GM19452 (cell line): ENCODE results near the gene SLC6A20.

Experiments
- ATAC-seq: cut with Tn5 transposase; IDR thresholded peaks from one replicate; pipeline ENCODE4 v1.9.1; 2021; ENCODE audit not compliant: unreplicated experiment

SLC6A20 gene, protein sequence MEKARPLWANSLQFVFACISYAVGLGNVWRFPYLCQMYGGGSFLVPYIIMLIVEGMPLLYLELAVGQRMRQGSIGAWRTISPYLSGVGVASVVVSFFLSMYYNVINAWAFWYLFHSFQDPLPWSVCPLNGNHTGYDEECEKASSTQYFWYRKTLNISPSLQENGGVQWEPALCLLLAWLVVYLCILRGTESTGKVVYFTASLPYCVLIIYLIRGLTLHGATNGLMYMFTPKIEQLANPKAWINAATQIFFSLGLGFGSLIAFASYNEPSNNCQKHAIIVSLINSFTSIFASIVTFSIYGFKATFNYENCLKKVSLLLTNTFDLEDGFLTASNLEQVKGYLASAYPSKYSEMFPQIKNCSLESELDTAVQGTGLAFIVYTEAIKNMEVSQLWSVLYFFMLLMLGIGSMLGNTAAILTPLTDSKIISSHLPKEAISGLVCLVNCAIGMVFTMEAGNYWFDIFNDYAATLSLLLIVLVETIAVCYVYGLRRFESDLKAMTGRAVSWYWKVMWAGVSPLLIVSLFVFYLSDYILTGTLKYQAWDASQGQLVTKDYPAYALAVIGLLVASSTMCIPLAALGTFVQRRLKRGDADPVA

DNA sequence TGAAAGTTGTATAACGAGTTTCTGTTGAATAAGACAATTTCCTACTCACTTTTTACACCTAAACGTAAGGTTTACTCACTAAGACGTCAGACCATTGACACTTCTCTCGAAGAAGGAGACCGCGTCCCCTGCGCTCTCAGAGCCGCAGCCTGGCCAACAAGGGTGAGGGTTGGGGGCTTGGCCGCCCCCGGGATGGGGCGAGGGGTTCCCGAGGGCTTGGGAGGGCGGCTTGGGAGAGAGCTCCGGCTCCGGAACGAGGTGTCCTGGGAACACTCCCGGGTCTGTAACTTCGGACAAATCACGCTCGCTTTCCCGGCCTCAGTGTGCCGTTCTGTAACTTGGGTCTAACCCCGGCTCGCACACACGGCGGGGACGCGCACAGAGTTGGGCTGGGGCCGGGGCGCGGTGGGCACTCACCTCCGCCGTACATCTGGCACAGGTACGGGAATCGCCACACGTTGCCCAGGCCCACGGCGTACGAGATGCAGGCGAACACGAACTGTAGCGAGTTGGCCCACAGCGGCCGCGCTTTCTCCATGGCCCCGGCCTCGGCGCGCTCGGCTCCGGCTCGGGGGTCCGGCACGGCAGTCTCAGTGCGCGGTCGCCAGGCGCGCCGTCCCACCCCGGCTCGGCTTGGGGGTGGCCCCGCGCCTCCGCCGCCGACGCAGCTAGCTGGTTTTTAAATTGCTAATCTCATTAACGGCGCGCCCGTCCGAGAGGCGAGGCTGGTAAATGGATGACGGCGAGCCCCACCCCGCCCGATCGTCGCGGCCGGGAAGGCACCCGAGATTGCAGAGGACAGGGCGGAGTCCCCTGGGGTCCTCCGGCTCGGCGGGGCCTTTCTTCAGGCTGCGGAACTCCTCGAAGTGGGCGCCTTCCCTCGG lies at the start of gene SLC6A20:
Gene SLC6A20 (minus strand): TSS at position 655 of the 884 bp plus-strand sequence. CDS start 117 bp downstream, at position 538.
- ATAC-seq: no peak

GRCh38 chr3:45844616-45845015 lies 48.3 kb upstream of the SLC6A20 start:
- ATAC-seq: no peak

- no peak for ATAC-seq
Observed at GRCh38 chr3:45842851-45843625, 46.7 kb upstream of the SLC6A20 start.

DNA sequence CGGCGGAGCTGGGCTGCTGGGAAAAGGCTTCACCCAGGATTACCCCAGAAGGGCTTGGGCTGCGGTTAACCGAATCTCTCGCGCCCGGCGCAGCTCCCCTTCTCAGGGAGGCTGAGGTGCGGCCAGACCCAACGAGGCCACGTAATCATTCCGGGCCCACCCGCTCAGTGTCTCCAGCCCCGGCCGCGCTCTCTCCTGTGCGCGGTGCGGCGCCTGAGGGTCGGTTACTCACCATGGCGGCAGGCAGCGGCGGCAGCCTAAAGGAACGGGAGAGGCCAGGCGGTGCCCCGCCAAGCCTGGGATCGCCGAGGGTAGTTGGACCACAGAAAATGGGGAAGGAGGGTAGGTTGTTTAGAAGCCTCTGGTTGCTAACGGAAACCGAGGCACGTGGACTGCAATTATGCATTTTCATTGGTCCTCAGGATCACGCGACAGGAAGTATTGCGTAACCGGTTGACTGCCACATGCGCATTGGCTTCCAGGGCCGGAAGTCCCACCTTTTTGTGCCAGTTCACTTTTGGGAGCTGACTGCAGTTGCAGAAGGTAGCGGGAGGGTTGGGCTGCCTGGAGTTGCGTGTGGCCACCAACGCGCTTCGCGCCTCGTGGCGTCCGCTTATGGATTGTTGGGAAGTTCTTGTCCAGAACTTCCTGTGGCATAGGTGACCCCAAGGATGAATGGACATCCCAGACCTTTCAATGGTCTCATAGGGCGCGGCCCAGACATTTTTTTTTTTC lies 45.6 kb upstream of the SLC6A20 start, which contains the start of gene LZTFL1:
Gene LZTFL1 (minus strand): TSS at position 363 of the 735 bp plus-strand sequence. CDS start 128 bp downstream, at position 235.
- ATAC-seq: peak; percentile 76

DNA sequence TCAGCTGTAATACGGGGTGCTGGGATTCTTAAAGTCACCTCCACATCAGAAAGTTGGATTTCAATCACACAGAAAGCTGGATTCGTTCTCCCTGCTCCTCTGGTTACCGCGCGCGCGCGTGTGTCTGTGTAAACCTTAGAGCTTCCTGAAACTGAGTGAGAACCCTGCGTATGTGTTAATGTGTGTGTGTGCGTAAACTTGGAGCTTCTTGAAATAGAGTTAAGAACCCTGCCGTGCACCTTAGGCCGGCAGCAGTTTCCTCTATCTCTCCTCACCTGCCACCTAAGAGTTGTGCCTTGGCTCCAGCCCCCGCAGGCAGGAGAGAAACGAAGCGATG lies 45.1 kb upstream of the SLC6A20 start:
- ATAC-seq: peak; percentile 20

DNA sequence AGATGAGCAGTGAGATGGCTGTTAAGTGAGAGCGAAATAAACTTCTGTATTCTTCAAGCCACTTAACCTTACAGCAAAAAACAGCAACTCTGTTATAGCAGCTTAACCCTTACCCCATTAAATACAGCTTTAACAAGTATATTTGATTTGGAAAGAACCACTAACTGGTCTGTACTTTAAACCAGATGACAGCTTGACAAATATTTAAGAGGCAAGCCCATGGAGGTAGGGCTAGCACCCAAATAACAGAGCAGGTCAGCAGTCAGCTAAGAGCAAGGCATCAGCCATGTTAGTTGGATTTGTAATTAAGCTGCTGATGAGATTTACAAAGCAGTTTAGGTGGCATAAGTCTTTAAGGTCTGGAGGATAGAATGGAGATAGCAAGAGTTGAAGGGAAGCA lies 42.1 kb upstream of the SLC6A20 start:
- ATAC-seq: no peak

DNA sequence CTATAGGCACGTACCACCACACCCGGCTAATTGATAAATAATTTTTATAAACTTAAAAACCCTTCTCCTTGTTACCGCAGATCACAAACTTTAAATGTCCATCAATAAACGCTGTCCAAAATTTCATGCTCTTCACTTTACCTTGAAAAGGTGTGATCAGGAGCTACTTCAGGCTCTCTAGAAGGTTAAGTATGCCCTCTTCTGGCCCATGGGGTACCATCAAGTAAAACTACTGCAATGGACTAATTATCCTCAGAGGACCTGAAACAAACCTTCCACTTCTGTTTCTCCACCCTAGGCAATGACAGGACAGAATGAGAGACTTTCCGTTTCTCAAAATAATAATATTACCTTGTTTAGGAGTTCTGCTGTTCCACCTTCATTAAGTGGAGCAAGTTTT lies 36.4 kb upstream of the SLC6A20 start:
- ATAC-seq: no peak

- ATAC-seq: no peak
Observed at GRCh38 chr3:45830121-45830520, 33.8 kb upstream of the SLC6A20 start.

DNA sequence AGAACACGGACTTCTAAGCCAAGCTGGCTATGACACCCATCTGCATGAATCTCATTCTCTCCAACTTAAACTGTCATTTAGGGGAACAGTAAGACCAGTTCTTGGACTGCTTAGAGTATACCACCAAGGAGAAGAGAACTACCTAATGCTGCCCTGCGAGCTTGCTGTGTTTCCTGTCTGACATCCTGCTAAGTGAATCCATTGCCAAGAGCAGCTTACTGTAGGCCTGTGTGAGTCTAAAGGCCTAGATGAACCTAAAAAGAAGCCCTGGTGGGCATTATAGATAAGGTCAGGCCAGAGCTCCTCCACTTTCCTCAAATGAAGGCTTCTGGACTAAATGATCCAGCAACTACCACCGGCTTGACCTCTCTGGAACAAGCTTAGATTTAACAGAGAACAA lies 30.6 kb upstream of the SLC6A20 start:
- no peak for ATAC-seq

GRCh38 chr3:45826321-45826720 lies 30.0 kb upstream of the SLC6A20 start:
- no peak for ATAC-seq

- ATAC-seq: no peak
Observed at GRCh38 chr3:45821127-45821526, 24.8 kb upstream of the SLC6A20 start.

DNA sequence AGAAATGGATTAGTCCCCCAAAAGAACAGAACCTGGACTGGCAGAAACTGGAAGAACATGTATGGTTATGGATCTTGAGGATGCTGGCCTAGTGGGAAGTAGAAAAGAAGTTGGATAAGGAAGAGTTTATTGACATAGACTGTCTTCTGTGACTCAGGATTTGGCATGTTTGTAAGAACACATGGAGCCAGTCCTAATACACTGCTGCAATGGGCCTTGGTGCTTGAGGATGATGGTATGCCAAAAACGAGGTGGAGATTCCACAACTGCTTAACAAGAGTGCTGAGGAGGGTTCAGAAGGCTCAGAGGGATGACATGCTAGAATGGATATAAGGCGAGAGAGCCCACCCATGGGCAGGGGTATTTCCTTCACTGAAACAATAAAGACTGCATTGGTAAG lies 23.2 kb upstream of the SLC6A20 start:
- ATAC-seq: no peak

DNA sequence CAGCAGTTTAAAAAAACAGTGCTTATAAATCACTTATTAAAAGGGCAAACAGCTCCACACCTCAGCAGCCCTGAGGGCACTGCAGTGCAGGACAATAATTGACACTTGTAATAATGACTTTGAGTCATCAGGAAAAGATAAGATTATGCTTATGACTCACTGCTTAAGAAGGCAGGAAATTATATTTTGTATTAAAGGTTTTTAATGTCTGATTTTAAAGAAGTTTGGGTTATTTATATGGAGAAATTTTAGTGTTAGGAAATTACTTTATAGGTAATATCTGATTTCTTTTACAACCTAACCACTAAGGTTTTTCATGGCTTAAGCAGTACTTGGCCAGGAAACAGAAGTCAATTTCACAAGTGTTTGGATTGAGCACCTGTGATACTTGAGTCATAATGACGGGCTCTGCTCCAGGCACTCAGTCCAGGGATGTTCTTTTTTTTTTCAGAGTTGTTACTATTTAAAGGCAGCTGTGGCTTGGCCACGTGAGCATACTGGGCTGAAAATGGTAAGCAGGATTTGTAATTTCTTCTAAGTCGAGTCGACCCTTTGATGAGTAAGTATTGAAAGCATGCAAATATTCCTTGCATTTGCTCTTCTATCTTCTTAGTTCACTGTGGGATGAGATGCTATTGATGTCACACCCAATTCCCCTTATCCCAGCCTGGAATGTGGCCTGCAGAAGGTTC lies 21.6 kb upstream of the SLC6A20 start:
- no peak for ATAC-seq

DNA sequence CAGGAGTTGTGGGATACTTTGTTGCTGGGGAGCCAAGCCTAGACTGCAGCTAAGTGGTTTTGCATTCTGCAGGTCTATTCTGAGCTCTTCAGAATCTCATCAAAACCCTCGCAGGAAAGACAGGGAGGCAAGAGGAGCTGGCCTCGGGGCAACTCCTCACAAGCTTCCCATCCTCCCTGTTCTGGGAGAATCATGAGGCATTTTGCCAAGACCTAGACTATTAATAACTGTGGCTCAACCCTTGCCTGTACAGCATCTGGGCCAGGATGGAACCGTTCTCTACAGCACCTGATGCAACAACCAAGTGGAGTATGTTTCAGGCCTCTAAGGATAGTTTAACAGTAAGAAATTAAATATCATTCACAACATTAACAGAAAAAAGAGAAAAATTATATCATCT lies 20.2 kb upstream of the SLC6A20 start:
- ATAC-seq: no peak

DNA sequence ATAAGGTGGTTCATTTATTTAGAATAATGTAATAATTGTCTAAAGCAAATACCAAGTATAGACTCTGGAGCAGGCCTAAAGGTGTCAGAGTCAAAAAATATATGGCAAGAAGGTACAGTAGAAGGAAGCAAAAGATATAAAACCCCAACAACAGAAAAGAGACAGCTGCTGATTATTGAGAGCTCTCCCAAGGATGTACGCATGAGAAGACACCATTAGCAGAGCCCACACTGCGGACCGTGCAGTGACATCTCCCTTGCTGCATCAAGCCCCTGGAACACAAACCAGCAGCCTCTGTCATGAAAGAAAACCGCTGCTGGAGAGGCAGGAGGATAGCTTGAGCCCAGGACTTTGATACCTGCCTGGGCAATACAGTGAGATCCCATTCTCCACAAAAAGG lies 18.0 kb upstream of the SLC6A20 start:
- ATAC-seq: no peak

DNA sequence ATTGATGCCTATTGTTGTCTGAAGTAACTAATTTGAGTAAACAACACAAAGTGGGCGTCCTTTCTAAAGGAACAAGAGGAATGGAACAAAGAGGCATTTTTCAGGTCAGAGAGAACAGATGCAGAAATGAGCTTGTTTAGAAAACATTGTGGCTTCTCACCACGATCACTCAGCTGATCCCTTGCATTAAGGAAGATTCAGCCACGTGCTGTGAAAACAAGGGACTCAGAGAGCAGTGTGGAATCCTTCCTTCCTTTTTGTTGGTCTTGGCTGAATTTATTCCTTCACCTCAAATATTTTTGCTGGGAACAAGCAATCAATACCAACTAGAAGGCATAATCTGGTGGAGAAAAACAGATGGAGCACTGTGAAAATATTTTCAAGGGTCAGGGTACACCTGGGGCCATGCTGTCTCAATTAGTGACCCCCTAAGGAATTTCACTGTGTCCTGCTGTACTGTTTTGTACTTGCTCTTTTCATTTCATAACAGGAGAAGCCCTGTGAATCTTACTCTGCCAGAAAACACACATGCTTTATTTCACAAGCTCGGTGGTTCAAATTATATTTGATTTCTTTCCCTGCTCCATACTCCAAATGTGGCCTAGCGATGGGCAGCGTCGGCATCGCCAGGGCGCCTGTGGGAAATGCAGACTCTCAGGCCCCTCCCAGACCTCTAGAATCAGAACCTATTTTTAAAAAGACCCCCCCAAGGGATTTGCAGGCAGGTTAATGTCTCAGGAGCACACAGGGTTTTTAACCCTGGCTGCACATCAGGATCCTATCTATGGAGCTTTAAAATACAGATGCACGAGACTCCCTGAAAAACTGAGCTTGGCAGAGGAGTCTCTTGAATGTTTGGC lies 11.6 kb upstream of the SLC6A20 start:
- ATAC-seq: no peak

GRCh38 chr3:45807133-45807532 lies 10.8 kb upstream of the SLC6A20 start:
- no peak for ATAC-seq

- no peak for ATAC-seq
Observed at GRCh38 chr3:45806072-45806471, 9.7 kb upstream of the SLC6A20 start.
